Neural cell (in vitro differentiated cells): ENCODE results near the gene NBEA. TPM values are rescaled to one million over a fixed set of nuclear protein-coding genes. Genes with fewer than 3 reads are reported as not detected.

Source experiments
- H2AFZ ChIP-seq: fragments of 200-600, 300-800 bp; sonication (generic), shearing (Covaris generic); 2 replicates; pipeline ENCODE4 v1.6.0; 2014; ENCODE audit warnings: low read depth, mild to moderate bottlenecking, antibody characterized with exemption, low read length, moderate library complexity
- H3F3A ChIP-seq: fragments of 200-600 bp; shearing (Covaris generic); 2 replicates; pipeline ENCODE4 v1.6.1; 2016; ENCODE audit warnings: mild to moderate bottlenecking, moderate library complexity, mixed read lengths, antibody characterized with exemption, low read length; ENCODE audit not compliant: insufficient read depth, poor library complexity, severe bottlenecking
- H3K27ac ChIP-seq: fragments of 200-600, 300-800 bp; sonication (generic), shearing (Covaris generic); 2 replicates; pipeline ENCODE4 v1.5.1; 2014; ENCODE audit warnings: mild to moderate bottlenecking, low read length, moderate library complexity
- H3K27me3 ChIP-seq: fragments of 300-800, 200-600 bp; sonication (generic), shearing (Covaris generic); 2 replicates; pipeline ENCODE4 v1.6.0; 2014; ENCODE audit warnings: mild to moderate bottlenecking, low read depth, low read length, moderate library complexity; ENCODE audit not compliant: insufficient read depth
- H3K36me3 ChIP-seq: fragments of 300-800, 200-600 bp; sonication (generic), shearing (Covaris generic); 2 replicates; pipeline ENCODE4 v1.5.1; 2014; ENCODE audit warnings: mild to moderate bottlenecking, antibody characterized with exemption, low read length, moderate library complexity; ENCODE audit not compliant: insufficient read depth
- H3K4me2 ChIP-seq: fragments of 300-800, 200-600 bp; sonication (generic), shearing (Covaris generic); 2 replicates; pipeline ENCODE4 v1.6.0; 2014; ENCODE audit warnings: mild to moderate bottlenecking, low read length
- H3K4me3 ChIP-seq: fragments of 300-800, 200-600 bp; sonication (generic), shearing (Covaris generic); 2 replicates; pipeline ENCODE4 v1.5.1; 2014; ENCODE audit warnings: mild to moderate bottlenecking, low read length, moderate library complexity
- H3K79me2 ChIP-seq: fragments of 200-600 bp; shearing (Covaris generic); replicated peaks from 2 replicates; pipeline ENCODE4 v1.6.0; 2014; ENCODE audit warnings: mild to moderate bottlenecking, low read length, moderate library complexity; ENCODE audit not compliant: insufficient read depth
- H3K9ac ChIP-seq: fragments of 300-800, 200-600 bp; sonication (generic), shearing (Covaris generic); 2 replicates; pipeline ENCODE4 v1.6.1; 2016; ENCODE audit warnings: mild to moderate bottlenecking, low read length, mixed read lengths
- H3K9me2 ChIP-seq: fragments of 200-600 bp; shearing (Covaris generic); 2 replicates; pipeline ENCODE4 v1.6.1; 2016; ENCODE audit warnings: mild to moderate bottlenecking, low read length, mixed read lengths; ENCODE audit not compliant: insufficient read depth
- H3K9me3 ChIP-seq: fragments of 200-600, 300-800 bp; sonication (generic), shearing (Covaris generic); 2 replicates; pipeline ENCODE4 v1.6.1; 2016; ENCODE audit warnings: mild to moderate bottlenecking, mixed run types, low read length, moderate library complexity, mixed read lengths
- H4K20me1 ChIP-seq: fragments of 200-600 bp; shearing (Covaris generic); 2 replicates; pipeline ENCODE4 v1.6.1; 2016; ENCODE audit warnings: mild to moderate bottlenecking, mixed run types; ENCODE audit not compliant: insufficient read depth
- EP300 ChIP-seq: fragments of 450-650 bp; conservative IDR thresholded peaks from 2 replicates; pipeline ENCODE4 v1.6.1; 2014; ENCODE audit warnings: antibody characterized with exemption, mild to moderate bottlenecking, moderate library complexity; ENCODE audit not compliant: poor library complexity, severe bottlenecking
- EZH2 ChIP-seq: fragments of 200-600, 300-800 bp; shearing (Covaris generic), sonication (generic); IDR thresholded peaks from 2 replicates; pipeline ENCODE4 v1.6.1; 2014; ENCODE audit warnings: antibody characterized with exemption, low read length, borderline replicate concordance, mild to moderate bottlenecking; ENCODE audit not compliant: insufficient read depth, poor library complexity, severe bottlenecking
- MXI1 ChIP-seq: fragments of 450-650 bp; conservative IDR thresholded peaks from 2 replicates; pipeline ENCODE4 v1.6.1; 2014; ENCODE audit warnings: antibody characterized with exemption, mild to moderate bottlenecking; ENCODE audit not compliant: poor library complexity, severe bottlenecking
- POLR2AphosphoS5 ChIP-seq: IDR thresholded peaks from 2 replicates; pipeline ENCODE4 v1.6.1; 2012
- RAD21 ChIP-seq: fragments of 450-650 bp; conservative IDR thresholded peaks from 2 replicates; pipeline ENCODE4 v1.6.1; 2014; ENCODE audit warnings: antibody characterized with exemption, mild to moderate bottlenecking, moderate library complexity
- SMC3 ChIP-seq: fragments of 450-650 bp; conservative IDR thresholded peaks from 2 replicates; pipeline ENCODE4 v1.6.1; 2014; ENCODE audit warnings: antibody characterized with exemption, mild to moderate bottlenecking, moderate library complexity; ENCODE audit not compliant: poor library complexity
- TAF1 ChIP-seq: IDR thresholded peaks from 2 replicates; pipeline ENCODE4 v1.6.1; 2012; ENCODE audit warnings: low read depth
- polyA plus RNA-seq: library from polyadenylated mRNA; depleted of rRNA; stranded (reverse); fragments of >200 nt; gene quantifications from 2 replicates; pipeline ENCODE4 v1.2.3, GENCODE V29; 2014
- TF ChIP-seq, protein P1 (sequence below): fragments of 450-650 bp; IDR thresholded peaks from 2 replicates; pipeline ENCODE4 v1.5.1; 2014; ENCODE audit warnings: antibody characterized with exemption, mild to moderate bottlenecking, moderate library complexity; ENCODE audit not compliant: poor library complexity, severe bottlenecking
- TF ChIP-seq, protein P2 (sequence below): IDR thresholded peaks from 2 replicates; pipeline ENCODE4 v1.6.1; 2012; ENCODE audit warnings: borderline replicate concordance

NBEA gene
- polyA plus RNA-seq, 1 donor from 2014 or later: 55.8 TPM

DNA sequence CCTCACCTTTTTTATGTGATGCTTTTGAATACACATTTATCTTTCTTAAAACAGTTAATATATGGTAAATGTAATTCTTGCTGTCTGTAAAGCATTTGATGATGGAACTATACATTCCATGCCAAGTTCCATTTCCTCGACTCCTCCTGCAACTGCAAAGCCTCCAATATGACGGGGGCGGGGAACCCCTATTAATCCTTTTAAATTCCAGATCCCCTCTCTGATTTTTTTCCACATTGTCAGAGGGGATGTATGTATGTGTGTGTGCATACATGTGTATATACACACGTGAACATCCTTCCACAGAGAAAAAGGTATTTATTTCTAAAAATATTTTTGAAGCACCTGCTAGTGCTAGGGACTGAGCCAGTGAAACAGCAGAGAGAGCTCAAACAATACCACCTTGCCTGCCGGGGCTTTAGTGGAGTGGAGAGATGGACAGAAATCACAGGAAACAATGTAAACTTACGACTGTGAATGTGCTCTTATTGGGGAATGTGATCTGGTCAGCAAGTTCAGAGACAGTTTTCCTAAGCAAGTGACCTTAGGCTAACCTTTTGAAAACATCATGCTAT lies 559.7 kb downstream of the NBEA start:
- Histone ChIP-seq H3K4me2 (no peak overlapping the region), H3K9me3 (no peaks in the 10 kb centered on the region), H3K79me2 (no peaks in the 10 kb centered on the region), H3K36me3 (no peaks in the 10 kb centered on the region), H3F3A (no peaks in the 10 kb centered on the region), H3K4me3 (no peak overlapping the region), H3K9me2 (no peaks in the 10 kb centered on the region), H2AFZ (no peak overlapping the region), H4K20me1 (no peaks in the 10 kb centered on the region), H3K9ac (no peak overlapping the region), H3K27me3 (peaks cover 3% of the 10 kb centered on the region), H3K27ac (no peak overlapping the region)
- TF ChIP-seq, protein P1, sequence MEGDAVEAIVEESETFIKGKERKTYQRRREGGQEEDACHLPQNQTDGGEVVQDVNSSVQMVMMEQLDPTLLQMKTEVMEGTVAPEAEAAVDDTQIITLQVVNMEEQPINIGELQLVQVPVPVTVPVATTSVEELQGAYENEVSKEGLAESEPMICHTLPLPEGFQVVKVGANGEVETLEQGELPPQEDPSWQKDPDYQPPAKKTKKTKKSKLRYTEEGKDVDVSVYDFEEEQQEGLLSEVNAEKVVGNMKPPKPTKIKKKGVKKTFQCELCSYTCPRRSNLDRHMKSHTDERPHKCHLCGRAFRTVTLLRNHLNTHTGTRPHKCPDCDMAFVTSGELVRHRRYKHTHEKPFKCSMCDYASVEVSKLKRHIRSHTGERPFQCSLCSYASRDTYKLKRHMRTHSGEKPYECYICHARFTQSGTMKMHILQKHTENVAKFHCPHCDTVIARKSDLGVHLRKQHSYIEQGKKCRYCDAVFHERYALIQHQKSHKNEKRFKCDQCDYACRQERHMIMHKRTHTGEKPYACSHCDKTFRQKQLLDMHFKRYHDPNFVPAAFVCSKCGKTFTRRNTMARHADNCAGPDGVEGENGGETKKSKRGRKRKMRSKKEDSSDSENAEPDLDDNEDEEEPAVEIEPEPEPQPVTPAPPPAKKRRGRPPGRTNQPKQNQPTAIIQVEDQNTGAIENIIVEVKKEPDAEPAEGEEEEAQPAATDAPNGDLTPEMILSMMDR: no peak
- no peak for TF ChIP-seq MXI1
- no peak for TF ChIP-seq SMC3
- no peak for TF ChIP-seq TAF1
- no peak for TF ChIP-seq EP300
- TF ChIP-seq, protein P2, sequence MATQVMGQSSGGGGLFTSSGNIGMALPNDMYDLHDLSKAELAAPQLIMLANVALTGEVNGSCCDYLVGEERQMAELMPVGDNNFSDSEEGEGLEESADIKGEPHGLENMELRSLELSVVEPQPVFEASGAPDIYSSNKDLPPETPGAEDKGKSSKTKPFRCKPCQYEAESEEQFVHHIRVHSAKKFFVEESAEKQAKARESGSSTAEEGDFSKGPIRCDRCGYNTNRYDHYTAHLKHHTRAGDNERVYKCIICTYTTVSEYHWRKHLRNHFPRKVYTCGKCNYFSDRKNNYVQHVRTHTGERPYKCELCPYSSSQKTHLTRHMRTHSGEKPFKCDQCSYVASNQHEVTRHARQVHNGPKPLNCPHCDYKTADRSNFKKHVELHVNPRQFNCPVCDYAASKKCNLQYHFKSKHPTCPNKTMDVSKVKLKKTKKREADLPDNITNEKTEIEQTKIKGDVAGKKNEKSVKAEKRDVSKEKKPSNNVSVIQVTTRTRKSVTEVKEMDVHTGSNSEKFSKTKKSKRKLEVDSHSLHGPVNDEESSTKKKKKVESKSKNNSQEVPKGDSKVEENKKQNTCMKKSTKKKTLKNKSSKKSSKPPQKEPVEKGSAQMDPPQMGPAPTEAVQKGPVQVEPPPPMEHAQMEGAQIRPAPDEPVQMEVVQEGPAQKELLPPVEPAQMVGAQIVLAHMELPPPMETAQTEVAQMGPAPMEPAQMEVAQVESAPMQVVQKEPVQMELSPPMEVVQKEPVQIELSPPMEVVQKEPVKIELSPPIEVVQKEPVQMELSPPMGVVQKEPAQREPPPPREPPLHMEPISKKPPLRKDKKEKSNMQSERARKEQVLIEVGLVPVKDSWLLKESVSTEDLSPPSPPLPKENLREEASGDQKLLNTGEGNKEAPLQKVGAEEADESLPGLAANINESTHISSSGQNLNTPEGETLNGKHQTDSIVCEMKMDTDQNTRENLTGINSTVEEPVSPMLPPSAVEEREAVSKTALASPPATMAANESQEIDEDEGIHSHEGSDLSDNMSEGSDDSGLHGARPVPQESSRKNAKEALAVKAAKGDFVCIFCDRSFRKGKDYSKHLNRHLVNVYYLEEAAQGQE: no peak
- no peak for TF ChIP-seq POLR2AphosphoS5
- no peak for TF ChIP-seq RAD21
- no peak for TF ChIP-seq EZH2

DNA sequence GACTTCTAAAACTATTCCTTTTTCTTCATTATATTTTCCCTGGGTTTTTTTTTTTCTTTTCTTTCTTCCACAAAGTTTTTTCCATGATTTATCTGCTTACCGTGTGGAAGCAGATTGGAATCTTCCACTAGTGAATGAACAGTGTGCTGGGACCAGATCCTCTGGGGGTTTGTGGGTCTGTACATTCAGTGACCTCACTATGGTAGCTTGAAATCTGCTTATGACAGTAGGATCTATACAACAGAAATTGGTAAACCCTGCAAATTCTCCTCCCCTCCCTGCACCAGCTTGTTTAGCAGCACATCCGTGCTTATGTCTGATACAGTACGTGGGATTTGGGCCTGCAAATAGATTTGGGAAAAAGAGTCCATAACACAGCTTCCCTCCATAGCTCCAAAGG lies 560.4 kb downstream of the NBEA start:
- Histone ChIP-seq H3K27ac (no peak overlapping the region), H3K4me2 (no peak overlapping the region), H2AFZ (no peak overlapping the region), H3K79me2 (no peaks in the 10 kb centered on the region), H3K4me3 (no peak overlapping the region), H3K9ac (no peak overlapping the region), H3K36me3 (no peaks in the 10 kb centered on the region), H4K20me1 (no peaks in the 10 kb centered on the region), H3K27me3 (peaks cover 3% of the 10 kb centered on the region), H3K9me3 (no peaks in the 10 kb centered on the region), H3K9me2 (no peaks in the 10 kb centered on the region), H3F3A (no peaks in the 10 kb centered on the region)
- TF ChIP-seq TAF1: no peak
- no peak for TF ChIP-seq POLR2AphosphoS5
- TF ChIP-seq RAD21: no peak
- TF ChIP-seq EZH2: no peak
- TF ChIP-seq, protein P2: no peak
- TF ChIP-seq SMC3: no peak
